ENCODE data around the gene RAP1GAP2.

- TF ChIP-seq CTCF (IDR thresholded peaks at IDR 0.05) (no peak), POLR2A (IDR thresholded peaks at IDR 0.05) (no peak)
Measured at GRCh38 chr17:3033248-3033640, 237.0 kb downstream of the RAP1GAP2 start.

All from uterus (tissue), 2 donors.